ENCODE measurements around the gene NPIPA1. TPM values are rescaled to one million over a fixed set of nuclear protein-coding genes. Genes with fewer than 3 reads are reported as not detected.
"Not testable (repeated sequence)": the region's sequence is repeated elsewhere in the genome, so short reads cannot be mapped to it uniquely, and the experiment has no call there.

NPIPA1 gene
- total and polyA plus RNA-seq, 2 of the 13 experiments (the other 11 are each of a cell fraction or from before 2014, with no cell fraction given) = 75.9 to 183 TPM

DNA sequence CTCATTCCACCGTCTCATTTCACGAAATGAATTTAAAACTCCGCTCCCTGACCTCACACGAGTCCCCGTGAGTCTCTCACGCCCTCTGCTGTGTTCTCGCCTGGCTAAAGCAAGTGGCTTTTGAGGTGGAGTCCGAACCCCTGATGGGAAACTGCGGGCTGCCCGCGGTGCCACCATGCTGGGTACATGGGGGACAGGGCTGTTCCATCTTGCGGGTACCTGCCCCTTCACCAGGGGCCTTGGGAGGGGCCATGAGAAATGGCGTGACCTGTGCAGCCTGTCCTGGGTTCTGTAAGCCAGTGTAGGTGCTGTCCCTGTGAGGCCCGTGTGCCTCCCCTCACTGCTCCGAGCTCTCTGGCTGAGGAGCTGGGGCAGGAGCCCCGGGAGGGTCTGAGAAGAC, 14.3 kb upstream of the NPIPA1 start:
- H4K20me1 ChIP-seq (ENCODE audit: insufficient read depth, low read length); FAIRE-seq; intact Hi-C loops (cut with micrococcal nuclease; ENCODE audit: unreplicated experiment); H3K9ac ChIP-seq (ENCODE audit: insufficient read depth, low read depth, low read length); H3K27me3 ChIP-seq (ENCODE audit: control insufficient read depth in 1 of 2, insufficient read depth in 2 of 2, low read length in 2 of 2); H3K4me3 ChIP-seq (replicated peaks in 1 of 3; ENCODE audit: insufficient read depth in 1 of 3, low read depth in 2 of 3, low read length in 3 of 3); DNase-seq (ENCODE audit: low spot score); POLR2A ChIA-PET; H3K36me3 ChIP-seq (replicated peaks in 1 of 2; ENCODE audit: control insufficient read depth in 1 of 2, insufficient read depth in 2 of 2, low read length in 2 of 2); CTCF ChIA-PET (ENCODE audit: low intra/inter-chr PET ratio, low total read pairs); H3K4me1 ChIP-seq (ENCODE audit: insufficient read depth, low read length); H3K79me2 ChIP-seq (ENCODE audit: insufficient read depth, low read length); ATAC-seq; in situ Hi-C loops (cut with HindIII; ENCODE audit: extremely low pct_ligation_motif_present, low pct_unique_long_range_greater_than_20kb); H3K4me2 ChIP-seq (ENCODE audit: low read depth, low read length); H3K27ac ChIP-seq (ENCODE audit: extremely low read length, insufficient read depth, low read length); H2AFZ ChIP-seq (ENCODE audit: low read length); BruUV-seq (replicated peaks); H3K9me3 ChIP-seq (ENCODE audit: low read length): not testable (repeated sequence)
- 100% methylated on average over 7 of the region's 16 CpGs for WGBS (ENCODE audit: low lambda C conversion rate)

- POLR2A ChIA-PET; ATAC-seq; BruUV-seq (replicated peaks); H3K27me3 ChIP-seq (ENCODE audit: control insufficient read depth in 1 of 2, insufficient read depth in 2 of 2, low read length in 2 of 2); H3K79me2 ChIP-seq (ENCODE audit: insufficient read depth, low read length); intact Hi-C loops (cut with micrococcal nuclease; ENCODE audit: unreplicated experiment); FAIRE-seq; H3K27ac ChIP-seq (ENCODE audit: extremely low read length, insufficient read depth, low read length); H3K4me3 ChIP-seq (replicated peaks in 1 of 3; ENCODE audit: insufficient read depth in 1 of 3, low read depth in 2 of 3, low read length in 3 of 3); CTCF ChIA-PET (ENCODE audit: low intra/inter-chr PET ratio, low total read pairs); DNase-seq (ENCODE audit: low spot score); in situ Hi-C loops (cut with HindIII; ENCODE audit: extremely low pct_ligation_motif_present, low pct_unique_long_range_greater_than_20kb); H3K4me2 ChIP-seq (ENCODE audit: low read depth, low read length); H3K9ac ChIP-seq (ENCODE audit: insufficient read depth, low read depth, low read length); H3K9me3 ChIP-seq (ENCODE audit: low read length); H4K20me1 ChIP-seq (ENCODE audit: insufficient read depth, low read length); H3K4me1 ChIP-seq (ENCODE audit: insufficient read depth, low read length); H2AFZ ChIP-seq (ENCODE audit: low read length); H3K36me3 ChIP-seq (replicated peaks in 1 of 2; ENCODE audit: control insufficient read depth in 1 of 2, insufficient read depth in 2 of 2, low read length in 2 of 2): not testable (repeated sequence)
- WGBS (ENCODE audit: low lambda C conversion rate) = 97% methylated on average over 9 of the region's 31 CpGs
Measured at GRCh38 chr16:14923394-14924088, 13.7 kb upstream of the NPIPA1 start.

DNA sequence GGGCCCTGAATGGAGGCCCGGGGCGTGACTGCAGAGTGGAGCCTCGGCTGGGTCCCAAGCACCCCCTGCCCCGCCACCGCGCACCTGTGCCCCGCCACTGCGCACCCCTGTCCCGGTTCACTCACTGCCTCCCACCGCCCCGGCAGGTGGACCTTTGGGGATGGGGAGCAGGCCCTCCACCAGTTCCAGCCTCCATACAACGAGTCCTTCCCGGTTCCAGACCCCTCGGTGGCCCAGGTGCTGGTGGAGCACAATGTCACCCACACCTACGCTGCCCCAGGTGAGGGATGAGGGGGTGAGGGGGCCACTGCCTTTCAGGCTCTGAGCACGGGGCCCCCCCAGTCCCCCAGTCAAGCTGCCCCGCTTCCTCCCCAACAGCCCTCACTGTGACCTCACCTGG, 12.9 kb upstream of the NPIPA1 start:
- H4K20me1 ChIP-seq (ENCODE audit: insufficient read depth, low read length); ATAC-seq; H3K27me3 ChIP-seq (ENCODE audit: control insufficient read depth in 1 of 2, insufficient read depth in 2 of 2, low read length in 2 of 2); BruUV-seq (replicated peaks); H3K27ac ChIP-seq (ENCODE audit: extremely low read length, insufficient read depth, low read length); H3K4me3 ChIP-seq (replicated peaks in 1 of 3; ENCODE audit: insufficient read depth in 1 of 3, low read depth in 2 of 3, low read length in 3 of 3); H3K9ac ChIP-seq (ENCODE audit: insufficient read depth, low read depth, low read length); H2AFZ ChIP-seq (ENCODE audit: low read length); in situ Hi-C loops (cut with HindIII; ENCODE audit: extremely low pct_ligation_motif_present, low pct_unique_long_range_greater_than_20kb); POLR2A ChIA-PET; H3K9me3 ChIP-seq (ENCODE audit: low read length); FAIRE-seq; H3K4me2 ChIP-seq (ENCODE audit: low read depth, low read length); DNase-seq (ENCODE audit: low spot score); CTCF ChIA-PET (ENCODE audit: low intra/inter-chr PET ratio, low total read pairs); H3K36me3 ChIP-seq (replicated peaks in 1 of 2; ENCODE audit: control insufficient read depth in 1 of 2, insufficient read depth in 2 of 2, low read length in 2 of 2); H3K79me2 ChIP-seq (ENCODE audit: insufficient read depth, low read length); H3K4me1 ChIP-seq (ENCODE audit: insufficient read depth, low read length); intact Hi-C loops (cut with micrococcal nuclease; ENCODE audit: unreplicated experiment): not testable (repeated sequence)
- WGBS (ENCODE audit: low lambda C conversion rate) = no CpG with 5 or more reads among the region's 17 CpGs

GRCh38 chr16:14924982-14925381, 12.3 kb upstream of the NPIPA1 start:
- H3K27me3 ChIP-seq (ENCODE audit: control insufficient read depth in 1 of 2, insufficient read depth in 2 of 2, low read length in 2 of 2); H3K9me3 ChIP-seq (ENCODE audit: low read length); H3K9ac ChIP-seq (ENCODE audit: insufficient read depth, low read depth, low read length); in situ Hi-C loops (cut with HindIII; ENCODE audit: extremely low pct_ligation_motif_present, low pct_unique_long_range_greater_than_20kb); H4K20me1 ChIP-seq (ENCODE audit: insufficient read depth, low read length); H3K79me2 ChIP-seq (ENCODE audit: insufficient read depth, low read length); POLR2A ChIA-PET; H2AFZ ChIP-seq (ENCODE audit: low read length); H3K27ac ChIP-seq (ENCODE audit: extremely low read length, insufficient read depth, low read length); H3K36me3 ChIP-seq (replicated peaks in 1 of 2; ENCODE audit: control insufficient read depth in 1 of 2, insufficient read depth in 2 of 2, low read length in 2 of 2); CTCF ChIA-PET (ENCODE audit: low intra/inter-chr PET ratio, low total read pairs); FAIRE-seq; DNase-seq (ENCODE audit: low spot score); intact Hi-C loops (cut with micrococcal nuclease; ENCODE audit: unreplicated experiment); H3K4me1 ChIP-seq (ENCODE audit: insufficient read depth, low read length); H3K4me2 ChIP-seq (ENCODE audit: low read depth, low read length); H3K4me3 ChIP-seq (replicated peaks in 1 of 3; ENCODE audit: insufficient read depth in 1 of 3, low read depth in 2 of 3, low read length in 3 of 3); BruUV-seq (replicated peaks): not testable (repeated sequence)
- ATAC-seq = peak; percentile 49
- WGBS (ENCODE audit: low lambda C conversion rate) = no CpG with 5 or more reads among the region's 18 CpGs
